PFSK-1 (cell line): ENCODE data around the gene STKLD1.

Source experiments
- FOXP2 ChIP-seq: optimal IDR thresholded peaks from 2 replicates; pipeline ENCODE3; 2011; ENCODE audit warnings: borderline replicate concordance, control low read depth, inconsistent platforms; ENCODE audit not compliant: insufficient read depth; ENCODE audit errors: extremely low read length, extremely low read depth
- POLR2AphosphoS5 ChIP-seq: IDR thresholded peaks from 2 replicates; pipeline ENCODE4 v1.6.1; 2012; ENCODE audit warnings: low read depth, mild to moderate bottlenecking, control low read depth, low read length, moderate library complexity
- TAF1 ChIP-seq: IDR thresholded peaks from 2 replicates; pipeline ENCODE4 v1.6.1; 2012; ENCODE audit warnings: low read length, control low read depth, borderline replicate concordance; ENCODE audit not compliant: insufficient read depth

DNA sequence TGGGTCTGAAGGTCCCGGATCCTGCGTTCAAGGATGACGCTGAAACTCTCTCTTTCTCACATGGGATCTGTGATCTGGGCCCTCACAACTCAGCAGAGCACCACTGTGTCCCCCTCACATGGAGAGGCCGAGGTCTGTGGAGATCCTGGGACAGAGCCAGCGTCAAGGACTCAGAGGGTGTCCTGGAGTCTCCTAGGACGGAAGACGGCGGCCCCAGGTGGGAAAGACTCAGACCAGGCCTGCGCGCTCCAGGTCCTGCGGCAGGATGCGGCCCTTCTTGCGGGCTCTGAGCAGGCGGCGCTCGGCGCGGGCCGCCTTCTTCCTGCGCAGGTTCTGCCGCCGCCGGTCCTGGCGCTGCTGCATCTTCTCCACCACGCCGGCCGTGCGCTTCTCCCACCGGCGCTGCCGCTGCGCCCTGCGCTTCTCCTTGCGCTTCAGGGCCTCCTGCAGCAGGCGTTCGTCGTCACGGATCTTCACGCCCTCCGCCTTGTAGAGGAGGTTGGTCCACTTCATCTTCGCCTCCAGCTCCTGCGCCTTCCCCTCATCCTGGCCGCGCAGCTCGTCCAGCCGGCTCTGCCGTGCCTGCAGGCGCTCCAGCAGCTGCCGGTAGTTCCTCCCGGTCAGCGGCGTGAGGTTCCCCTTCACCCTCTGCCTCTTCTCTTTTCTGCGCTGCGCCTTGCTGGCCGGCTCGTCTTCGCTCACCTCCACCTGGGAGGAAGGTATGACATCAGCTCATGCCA, 44.4 kb upstream of the STKLD1 start:
- no peak for TF ChIP-seq FOXP2
- TF ChIP-seq POLR2AphosphoS5 = no peak
- no peak for TF ChIP-seq TAF1
